ENCODE data around the gene SYNDIG1.

SYNDIG1 gene

GRCh38 chr20:24679448-24680047, 210.1 kb downstream of the SYNDIG1 start:
- DNase-seq = no peak

- no peak for DNase-seq
Measured at GRCh38 chr20:24681634-24682495, 212.4 kb downstream of the SYNDIG1 start.

- no peak for DNase-seq
Measured at GRCh38 chr20:24682496-24682985, 213.1 kb downstream of the SYNDIG1 start.

GRCh38 chr20:24683676-24684075, 214.2 kb downstream of the SYNDIG1 start:
- DNase-seq = no peak

- DNase-seq = no peak
Measured at GRCh38 chr20:24684421-24684871, 215.0 kb downstream of the SYNDIG1 start.

- DNase-seq = no peak
Measured at GRCh38 chr20:24684956-24685691, 215.7 kb downstream of the SYNDIG1 start.

GRCh38 chr20:24685736-24686135, 216.3 kb downstream of the SYNDIG1 start:
- DNase-seq = no peak

- no peak for DNase-seq
Measured at GRCh38 chr20:24686156-24686555, 216.7 kb downstream of the SYNDIG1 start.

GRCh38 chr20:24690408-24690807, 221.0 kb downstream of the SYNDIG1 start:
- DNase-seq = no peak

GRCh38 chr20:24691901-24692351, 222.5 kb downstream of the SYNDIG1 start:
- DNase-seq = no peak

- no peak for DNase-seq
Measured at GRCh38 chr20:24692446-24693200, 223.2 kb downstream of the SYNDIG1 start.

GRCh38 chr20:24693466-24694156, 224.2 kb downstream of the SYNDIG1 start:
- no peak for DNase-seq

- DNase-seq = no peak
Measured at GRCh38 chr20:24694157-24694726, 224.8 kb downstream of the SYNDIG1 start.

- no peak for DNase-seq
Measured at GRCh38 chr20:24694727-24695528, 225.5 kb downstream of the SYNDIG1 start.

GRCh38 chr20:24695529-24696225, 226.2 kb downstream of the SYNDIG1 start:
- DNase-seq = no peak

- DNase-seq = no peak
Measured at GRCh38 chr20:24696396-24696795, 227.0 kb downstream of the SYNDIG1 start.

- no peak for DNase-seq
Measured at GRCh38 chr20:24697411-24697810, 228.0 kb downstream of the SYNDIG1 start.

- DNase-seq = no peak
Measured at GRCh38 chr20:24698189-24698588, 228.8 kb downstream of the SYNDIG1 start.

- DNase-seq = no peak
Measured at GRCh38 chr20:24698706-24699206, 229.3 kb downstream of the SYNDIG1 start.
